NCI-H128 (cell line): Measurements from ENCODE around the gene SLC16A7.
"Not testable (repeated sequence)": the region's sequence is repeated elsewhere in the genome, so short reads cannot be mapped to it uniquely, and the experiment has no call there.

ENCODE experiments used
- DNase-seq: peaks from one replicate; lab custom pipeline; 2025; ENCODE audit not compliant: unreplicated experiment; lab: John Stamatoyannopoulos, UW

The SLC16A7 gene

GRCh38 chr12:59734371-59734770 is 138.5 kb downstream of the SLC16A7 start:
- no peak for DNase-seq

- no peak for DNase-seq
Observed at GRCh38 chr12:59735231-59735630, 139.4 kb downstream of the SLC16A7 start.

DNA sequence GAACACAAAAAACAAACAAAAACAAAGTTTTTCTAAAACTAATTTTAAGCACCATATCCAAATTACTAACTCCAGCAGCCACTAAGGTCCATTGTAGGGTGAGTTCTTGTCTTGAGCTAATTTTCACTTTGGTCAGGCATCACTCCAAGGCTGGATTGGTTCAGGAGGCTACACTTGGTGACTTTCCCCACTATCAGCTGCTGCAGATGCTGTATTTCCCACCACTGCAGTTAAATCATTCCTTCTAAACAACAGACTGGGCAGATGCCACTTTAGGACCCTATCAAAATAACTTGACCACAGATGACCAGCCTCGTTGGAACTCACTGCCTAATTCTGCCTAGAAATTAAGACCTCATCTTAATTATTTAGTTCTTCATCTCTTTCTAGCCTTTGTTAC is 140.5 kb downstream of the SLC16A7 start:
- DNase-seq = no peak

- DNase-seq = no peak
Observed at GRCh38 chr12:59736786-59737185, 141.0 kb downstream of the SLC16A7 start.

GRCh38 chr12:59737725-59738463 is 142.1 kb downstream of the SLC16A7 start:
- no peak for DNase-seq

DNA sequence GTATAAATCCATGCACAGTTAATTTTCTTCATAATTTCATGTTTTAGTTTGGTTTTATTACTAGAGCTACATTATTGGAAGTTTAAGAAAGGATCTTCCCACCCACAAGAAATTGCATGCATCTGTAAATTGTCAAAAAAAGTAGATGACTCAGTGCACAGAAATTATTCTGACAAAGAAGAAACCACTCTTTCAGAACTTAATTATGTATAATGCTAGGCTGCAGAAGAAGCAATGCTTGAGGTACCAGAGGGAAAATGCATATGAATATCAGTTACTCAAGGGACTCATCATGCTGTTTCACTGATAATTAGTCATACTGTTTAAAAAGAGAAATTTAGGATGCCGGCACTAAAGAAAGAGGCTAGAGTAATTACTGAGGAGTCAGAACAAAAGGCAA is 147.0 kb downstream of the SLC16A7 start:
- no peak for DNase-seq

GRCh38 chr12:59744564-59744963 is 148.7 kb downstream of the SLC16A7 start:
- DNase-seq = no peak

DNA sequence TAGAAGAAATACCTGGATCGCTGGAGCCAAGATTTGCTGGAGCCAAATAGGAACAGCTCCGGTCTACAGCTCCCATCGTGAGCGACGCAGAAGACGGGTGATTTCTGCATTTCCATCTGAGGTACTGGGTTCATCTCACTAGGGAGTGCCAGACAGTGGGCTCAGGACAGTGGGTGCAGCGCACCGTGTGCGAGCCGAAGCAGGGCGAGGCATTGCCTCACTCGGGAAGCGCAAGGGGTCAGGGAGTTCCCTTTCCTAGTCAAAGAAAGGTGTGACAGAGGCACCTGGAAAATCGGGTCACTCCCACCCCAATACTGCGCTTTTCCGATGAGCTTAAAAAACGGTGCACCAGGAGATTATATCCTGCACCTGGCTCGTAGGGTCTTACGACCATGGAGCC is 155.3 kb downstream of the SLC16A7 start:
- DNase-seq = not testable (repeated sequence)

- no peak for DNase-seq
Observed at GRCh38 chr12:59761542-59761941, 165.7 kb downstream of the SLC16A7 start.

- DNase-seq = no peak
Observed at GRCh38 chr12:59763835-59764234, 168.0 kb downstream of the SLC16A7 start.

- no peak for DNase-seq
Observed at GRCh38 chr12:59768031-59768430, 172.2 kb downstream of the SLC16A7 start.

DNA sequence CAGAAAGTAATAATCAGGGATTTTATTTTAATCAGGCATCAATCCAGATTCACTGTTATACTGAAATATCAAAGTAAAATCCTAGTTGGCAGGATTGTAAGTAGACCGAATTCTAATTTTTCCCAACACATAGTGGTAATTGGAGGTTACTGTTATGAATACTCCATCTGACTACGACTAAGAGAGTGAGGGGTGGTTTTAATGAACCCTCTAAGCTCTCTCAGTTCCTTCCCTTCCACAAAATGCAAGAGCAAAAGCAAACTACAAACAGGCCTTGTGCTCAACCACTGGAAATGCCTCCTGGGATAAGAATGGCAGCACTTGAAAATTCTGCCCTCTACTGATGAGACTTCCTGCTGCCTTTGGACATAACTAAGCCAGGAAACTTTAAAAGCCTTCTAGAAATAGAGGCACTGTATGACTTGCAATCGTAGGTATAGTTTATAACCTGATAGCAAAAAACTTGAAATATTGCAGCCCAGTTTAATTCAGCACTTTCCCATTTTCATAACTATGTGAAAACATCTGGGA is 184.8 kb downstream of the SLC16A7 start:
- DNase-seq = no peak

- no peak for DNase-seq
Observed at GRCh38 chr12:59787610-59788009, 191.8 kb downstream of the SLC16A7 start.

- DNase-seq = no peak
Observed at GRCh38 chr12:59792647-59793046, 196.8 kb downstream of the SLC16A7 start.

DNA sequence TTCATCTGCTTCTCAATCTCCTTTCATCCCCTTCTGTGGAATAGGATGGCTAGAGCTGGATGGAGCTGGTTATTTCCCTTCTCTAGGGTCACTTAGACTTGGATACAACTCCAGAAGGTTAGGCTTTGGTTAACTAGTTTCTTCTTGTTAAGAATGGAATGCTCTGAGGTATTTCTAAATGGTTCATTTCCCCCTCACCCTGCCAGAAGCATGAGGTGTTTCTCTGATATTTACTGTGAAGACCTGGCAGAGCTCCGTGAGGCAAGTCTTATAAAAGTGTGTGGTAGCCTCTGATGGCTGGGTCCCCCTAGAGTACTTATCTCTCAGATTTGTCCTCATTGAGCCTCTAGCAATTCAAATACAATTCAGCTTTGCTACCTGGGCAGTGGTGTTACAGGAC is 207.9 kb downstream of the SLC16A7 start:
- DNase-seq = no peak

DNA sequence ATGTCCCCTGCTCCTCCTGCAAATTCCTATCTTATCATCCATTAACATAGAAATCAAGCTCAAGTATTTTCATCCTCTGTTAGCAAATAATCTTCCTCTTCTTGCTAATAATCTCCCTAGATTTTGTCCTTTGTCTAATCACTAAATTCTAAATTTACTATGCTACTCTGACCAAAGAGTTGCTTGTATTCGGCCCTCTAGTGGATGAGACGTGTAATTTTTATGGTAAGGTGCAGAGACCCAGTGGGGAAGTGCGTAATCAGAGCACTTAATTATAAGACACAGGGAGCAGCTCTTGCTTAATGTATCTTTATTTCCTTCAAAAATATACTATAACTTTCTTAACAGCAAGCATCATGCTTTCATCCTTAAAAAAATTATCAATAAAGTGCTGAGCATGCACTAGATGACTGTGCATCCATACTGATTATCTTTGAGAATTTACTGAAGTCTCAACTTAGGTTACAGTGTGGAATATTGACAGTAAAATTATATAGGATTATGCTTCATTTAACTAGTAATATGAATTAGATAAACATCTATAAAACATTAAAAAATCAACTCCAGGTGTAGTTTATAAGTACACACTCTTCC is 212.6 kb downstream of the SLC16A7 start:
- DNase-seq = no peak

GRCh38 chr12:59811991-59812390 is 216.2 kb downstream of the SLC16A7 start:
- DNase-seq = no peak

- no peak for DNase-seq
Observed at GRCh38 chr12:59812716-59813115, 216.9 kb downstream of the SLC16A7 start.

- DNase-seq = no peak
Observed at GRCh38 chr12:59820594-59821011, 224.8 kb downstream of the SLC16A7 start.

GRCh38 chr12:59823567-59823966 is 227.7 kb downstream of the SLC16A7 start:
- DNase-seq = no peak

GRCh38 chr12:59827767-59828166 is 231.9 kb downstream of the SLC16A7 start:
- DNase-seq = no peak

DNA sequence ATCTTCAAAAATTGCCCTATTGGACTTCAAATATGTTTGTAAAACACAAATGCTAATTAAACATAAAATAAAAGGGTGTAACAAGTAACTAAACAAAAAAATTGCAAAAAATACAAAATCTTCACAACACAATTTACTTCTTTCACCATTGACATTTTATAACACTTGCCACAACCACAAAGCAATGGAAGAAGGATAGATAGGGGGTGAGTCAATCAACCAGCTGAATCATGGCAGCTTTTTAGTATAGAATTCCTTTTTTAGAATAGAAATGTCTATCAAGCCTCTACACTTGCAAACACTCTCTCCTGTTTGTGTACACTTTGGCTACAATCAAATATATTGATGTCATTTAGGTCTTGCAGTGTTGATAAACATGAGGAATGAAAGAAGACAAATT is 232.7 kb downstream of the SLC16A7 start:
- no peak for DNase-seq

DNA sequence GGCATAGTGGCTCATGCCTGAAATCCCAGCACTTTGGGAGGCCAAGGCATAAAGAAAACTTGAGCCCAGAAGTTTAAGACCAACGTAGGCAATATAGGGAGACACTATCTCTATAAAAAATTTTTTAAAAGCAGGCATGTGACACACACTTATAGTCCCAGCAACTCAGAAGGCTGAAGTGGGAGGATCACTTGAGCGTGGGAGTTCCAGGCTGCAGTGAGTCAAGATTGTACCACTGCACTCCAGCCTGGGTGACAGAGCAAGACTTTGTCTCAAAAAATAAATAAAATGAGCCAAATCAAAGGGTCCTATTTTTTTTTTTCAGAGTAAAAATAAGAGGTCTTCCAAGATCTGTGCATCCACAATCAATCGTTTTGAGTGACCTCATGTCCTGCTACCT is 237.6 kb downstream of the SLC16A7 start:
- no peak for DNase-seq
